LNCaP clone FGC (cell line): ENCODE results near the gene RAB3B.
A peak's percentile ranks its signal among the peaks of the same experiment; 100 is the strongest.

ENCODE experiments used
- DNase-seq: peaks from one replicate; pipeline ENCODE4 v3.0.0-alpha.2; 2011; ENCODE audit warnings: low read depth
- H3K4me3 ChIP-seq: 2 replicates; pipeline ENCODE4 v1.5.1; 2011; ENCODE audit warnings: mild to moderate bottlenecking, low read depth, low read length, control low read depth
- TF ChIP-seq, protein P1 (sequence below): IDR thresholded peaks from 2 replicates; pipeline ENCODE4 v1.5.1; 2012; ENCODE audit warnings: mild to moderate bottlenecking; ENCODE audit not compliant: control insufficient read depth, insufficient read depth; ENCODE audit errors: extremely low read depth

Gene RAB3B

DNA sequence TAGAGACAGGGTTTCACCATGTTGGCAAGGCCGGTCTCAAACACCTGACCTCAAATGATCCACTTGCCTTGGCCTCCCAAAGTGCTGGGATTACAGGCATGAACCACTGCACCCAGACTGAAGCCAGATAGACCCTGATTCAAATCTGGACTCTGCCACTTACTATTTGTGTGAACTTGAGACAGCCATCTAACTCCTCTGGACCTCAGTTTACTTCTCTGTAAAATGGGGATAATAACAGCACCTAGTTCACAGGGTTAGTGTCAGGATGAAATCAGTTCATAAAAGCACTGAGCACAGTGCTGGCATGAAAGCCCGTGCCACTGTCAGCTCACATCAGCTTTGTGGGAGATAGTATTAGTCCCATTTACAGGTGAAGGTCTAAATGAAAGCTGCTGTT is 28.5 kb downstream of the RAB3B start:
- TF ChIP-seq, protein P1, sequence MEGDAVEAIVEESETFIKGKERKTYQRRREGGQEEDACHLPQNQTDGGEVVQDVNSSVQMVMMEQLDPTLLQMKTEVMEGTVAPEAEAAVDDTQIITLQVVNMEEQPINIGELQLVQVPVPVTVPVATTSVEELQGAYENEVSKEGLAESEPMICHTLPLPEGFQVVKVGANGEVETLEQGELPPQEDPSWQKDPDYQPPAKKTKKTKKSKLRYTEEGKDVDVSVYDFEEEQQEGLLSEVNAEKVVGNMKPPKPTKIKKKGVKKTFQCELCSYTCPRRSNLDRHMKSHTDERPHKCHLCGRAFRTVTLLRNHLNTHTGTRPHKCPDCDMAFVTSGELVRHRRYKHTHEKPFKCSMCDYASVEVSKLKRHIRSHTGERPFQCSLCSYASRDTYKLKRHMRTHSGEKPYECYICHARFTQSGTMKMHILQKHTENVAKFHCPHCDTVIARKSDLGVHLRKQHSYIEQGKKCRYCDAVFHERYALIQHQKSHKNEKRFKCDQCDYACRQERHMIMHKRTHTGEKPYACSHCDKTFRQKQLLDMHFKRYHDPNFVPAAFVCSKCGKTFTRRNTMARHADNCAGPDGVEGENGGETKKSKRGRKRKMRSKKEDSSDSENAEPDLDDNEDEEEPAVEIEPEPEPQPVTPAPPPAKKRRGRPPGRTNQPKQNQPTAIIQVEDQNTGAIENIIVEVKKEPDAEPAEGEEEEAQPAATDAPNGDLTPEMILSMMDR = no peak
- no peak for DNase-seq
- no peak overlapping the region for H3K4me3 ChIP-seq

DNA sequence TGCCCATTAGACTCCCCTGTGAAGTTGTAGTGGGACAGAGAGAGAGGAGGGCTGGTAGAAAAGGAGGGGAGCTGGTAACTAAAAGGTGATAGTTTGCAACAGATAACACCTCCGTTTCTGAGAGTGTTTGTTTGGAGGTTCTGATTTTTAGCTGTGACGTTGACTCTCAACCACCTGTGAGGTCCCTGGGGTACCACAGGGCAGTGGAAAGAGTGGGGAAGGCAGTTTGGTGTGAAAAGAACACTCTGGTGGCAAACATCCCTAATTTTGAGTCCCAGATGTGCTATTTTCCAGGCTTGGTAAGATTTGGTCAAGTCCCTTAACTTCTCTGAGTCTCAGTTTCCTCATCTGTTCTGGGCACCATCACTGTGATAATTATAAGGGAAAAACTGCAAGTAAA is 29.3 kb downstream of the RAB3B start:
- H3K4me3 ChIP-seq = no peak overlapping the region
- no peak for DNase-seq
- TF ChIP-seq, protein P1 = no peak

DNA sequence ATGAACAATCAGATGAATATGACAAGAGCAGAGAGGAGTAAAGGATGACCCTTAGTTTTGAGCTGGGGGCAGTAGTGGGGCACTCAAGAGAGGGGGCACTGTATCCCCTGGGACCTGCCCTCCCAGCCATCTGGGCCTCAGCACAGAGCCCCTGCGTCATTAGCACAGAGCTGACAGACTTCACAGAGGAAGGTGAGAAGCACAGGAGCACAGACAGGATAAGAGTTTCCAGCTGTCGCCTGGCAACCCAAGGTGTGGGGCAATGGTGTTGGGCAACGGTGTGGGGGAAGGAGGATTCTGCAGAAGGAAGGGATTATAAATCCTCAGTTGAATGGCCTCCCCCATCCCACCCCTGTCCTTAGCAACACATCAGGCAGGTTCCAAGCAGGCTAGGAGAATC is 30.2 kb downstream of the RAB3B start:
- no peak overlapping the region for H3K4me3 ChIP-seq
- TF ChIP-seq, protein P1 = no peak
- DNase-seq = no peak

DNA sequence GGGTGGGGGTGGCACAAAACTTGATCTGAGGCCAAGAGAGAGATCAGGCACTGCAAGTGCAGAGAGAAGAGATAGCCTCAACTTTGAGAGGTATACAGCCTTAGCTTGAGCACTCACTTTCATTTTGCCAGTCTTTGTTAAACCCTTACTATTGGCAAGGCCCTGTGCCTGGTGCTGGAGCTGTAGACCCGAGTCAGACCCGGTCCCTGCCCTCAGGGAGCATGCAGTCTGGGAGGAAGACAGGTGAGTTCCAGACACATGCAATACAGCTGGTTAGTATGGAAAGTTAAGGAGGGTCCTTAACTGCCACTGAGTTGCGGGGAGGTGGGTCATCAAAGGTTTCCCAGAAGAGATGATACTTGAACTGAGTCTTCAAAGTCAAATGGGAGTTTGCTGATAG is 31.7 kb downstream of the RAB3B start:
- H3K4me3 ChIP-seq = no peak overlapping the region
- DNase-seq = no peak
- TF ChIP-seq, protein P1 = no peak

DNA sequence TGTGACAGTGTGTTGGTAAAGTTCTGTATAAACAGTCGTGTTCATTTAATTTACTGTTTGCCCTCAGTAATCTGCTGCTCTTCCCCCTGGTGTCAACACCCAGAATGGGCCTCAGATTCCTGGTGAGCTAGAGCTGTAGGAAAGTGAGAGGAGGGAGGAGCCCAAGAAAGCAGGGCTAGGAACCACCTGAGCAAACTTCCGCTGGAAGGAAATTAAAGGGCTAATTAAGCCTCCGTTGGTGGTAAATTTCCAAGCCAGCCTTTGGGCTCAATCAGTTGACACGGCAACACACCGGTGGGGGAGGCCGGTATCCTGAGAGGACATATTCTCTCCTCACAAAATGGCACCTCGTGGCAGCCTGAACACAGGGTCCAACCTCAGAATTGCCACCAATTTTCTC is 32.9 kb downstream of the RAB3B start:
- DNase-seq = peak; percentile 43
- H3K4me3 ChIP-seq = no peak overlapping the region
- TF ChIP-seq, protein P1 = peak; percentile 11; the same call in 1 of the 2 replicates

DNA sequence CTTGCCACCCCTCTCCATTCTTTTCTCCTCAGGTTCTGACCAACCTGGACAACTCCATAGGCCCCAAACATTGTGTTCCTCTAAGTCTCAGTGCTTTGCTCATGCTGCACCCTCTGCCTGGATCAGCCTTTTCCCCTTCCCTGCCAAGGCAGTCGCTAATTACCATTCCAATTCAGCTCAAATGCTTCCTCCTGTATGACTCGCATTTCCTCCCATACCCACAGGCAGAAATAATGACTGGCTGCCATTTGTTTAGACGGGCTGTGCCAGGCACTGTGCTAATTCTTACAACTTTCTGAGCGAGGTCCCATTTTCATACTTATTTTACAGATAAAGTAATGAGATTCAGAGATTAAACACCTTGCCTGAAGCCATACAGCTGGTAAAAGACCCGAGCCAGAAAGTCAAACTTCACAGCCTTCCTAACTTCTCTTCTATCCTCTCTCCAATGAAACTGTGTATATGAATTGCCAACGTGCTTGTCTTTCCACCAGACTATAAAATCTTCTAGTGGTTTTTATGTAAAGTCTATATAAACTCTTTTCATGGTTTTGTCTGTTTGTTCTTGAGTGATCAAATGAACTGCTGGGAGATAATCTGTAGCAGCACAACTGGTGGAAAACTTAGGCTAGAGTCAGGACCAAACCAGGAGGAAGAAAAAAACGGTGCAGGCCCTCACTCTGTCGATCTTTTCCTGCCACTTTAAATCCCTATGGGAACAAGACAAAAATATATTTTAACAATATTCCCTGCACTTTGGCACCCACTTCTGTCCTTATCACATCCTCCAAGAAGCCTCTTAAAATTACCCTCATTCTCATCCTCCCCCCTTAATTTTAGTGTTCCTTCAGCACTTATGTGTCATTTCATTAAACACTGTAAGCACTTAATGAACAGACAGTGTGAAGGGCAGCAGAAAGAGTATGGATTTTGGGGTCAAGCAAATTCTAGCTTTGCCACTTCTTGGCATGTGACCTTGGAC is 33.7 kb downstream of the RAB3B start:
- no peak overlapping the region for H3K4me3 ChIP-seq
- DNase-seq = peak; percentile 50
- TF ChIP-seq, protein P1 = no peak
